ENCODE results near the gene MYF5. TPM values are rescaled to one million over a fixed set of nuclear protein-coding genes. Genes with fewer than 3 reads are reported as not detected.
"Not testable (repeated sequence)": the region's sequence is repeated elsewhere in the genome, so short reads cannot be mapped to it uniquely, and the experiment has no call there.

Gene MYF5
- total RNA-seq (2014; rRNA removed; shearing (Covaris generic)) (not detected in 2 replicates), polyA plus RNA-seq (2016; fragmentation: Nextera tagmentation; extraction: Ambion mirVana) (not detected in 2 replicates)

DNA sequence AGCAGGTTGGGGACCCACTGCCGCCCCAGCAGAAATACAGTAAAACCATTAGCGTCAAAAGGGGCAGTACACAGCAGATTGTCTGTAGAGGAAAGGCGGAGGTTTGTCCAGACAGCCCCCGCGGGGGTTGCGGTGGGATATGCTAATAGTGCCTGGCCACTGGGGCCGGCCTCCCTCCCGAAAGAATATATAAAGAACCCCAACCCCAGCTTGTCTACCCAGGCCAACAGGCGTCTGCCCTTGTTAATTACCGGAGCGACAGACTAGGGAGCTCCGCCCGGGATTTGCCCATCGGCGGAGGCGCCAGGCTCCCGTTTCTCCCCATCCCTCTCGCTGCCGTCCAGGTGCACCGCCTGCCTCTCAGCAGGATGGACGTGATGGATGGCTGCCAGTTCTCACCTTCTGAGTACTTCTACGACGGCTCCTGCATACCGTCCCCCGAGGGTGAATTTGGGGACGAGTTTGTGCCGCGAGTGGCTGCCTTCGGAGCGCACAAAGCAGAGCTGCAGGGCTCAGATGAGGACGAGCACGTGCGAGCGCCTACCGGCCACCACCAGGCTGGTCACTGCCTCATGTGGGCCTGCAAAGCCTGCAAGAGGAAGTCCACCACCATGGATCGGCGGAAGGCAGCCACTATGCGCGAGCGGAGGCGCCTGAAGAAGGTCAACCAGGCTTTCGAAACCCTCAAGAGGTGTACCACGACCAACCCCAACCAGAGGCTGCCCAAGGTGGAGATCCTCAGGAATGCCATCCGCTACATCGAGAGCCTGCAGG, at the start of gene MYF5:
MYF5 (plus strand) TSS at position 217 of the 774 bp plus-strand sequence; CDS start at position 369, 152 bp downstream.
- 75 to 76% methylated on average over 40 to 45 of the region's 45 CpGs for WGBS, 2 experiments (ENCODE audit: low coverage in 1 of 2, low lambda C conversion rate in 2 of 2, missing lambda C conversion rate in 2 of 2)
- in situ Hi-C loops (cut with MboI) = no loop called here
- H3K27ac ChIP-seq = no peak within 1 kb of the TSS
- no peaks in the 10 kb centered on the region for H3K27me3 ChIP-seq (replicated peaks; ENCODE audit: insufficient read depth)
- TF ChIP-seq EZH2 (IDR thresholded peaks at IDR 0.05; ENCODE audit: insufficient read depth, poor library complexity, severe bottlenecking) = no peak
- no peak for TF ChIP-seq EZH2phosphoT487 (IDR thresholded peaks at IDR 0.05; ENCODE audit: insufficient read depth, low read depth)
- no peak for DNase-seq
- H3K9me2 ChIP-seq (ENCODE audit: insufficient read depth) = no peaks in the 10 kb centered on the region
- H4K20me1 ChIP-seq (ENCODE audit: insufficient read depth) = no peaks in the 10 kb centered on the region
- no peak within 1 kb of the TSS for H3K9ac ChIP-seq
- H3K9me3 ChIP-seq (ENCODE audit: low read depth) = no peaks in the 10 kb centered on the region
- no peaks in the 10 kb centered on the region for H3K4me1 ChIP-seq (ENCODE audit: insufficient read depth)
- H3K36me3 ChIP-seq (ENCODE audit: low read depth) = no peaks in the 10 kb centered on the region
- no peak within 1 kb of the TSS for H2AFZ ChIP-seq
- H3K79me2 ChIP-seq (ENCODE audit: insufficient read depth) = no peaks in the 10 kb centered on the region
- H3F3A ChIP-seq (ENCODE audit: insufficient read depth) = no peaks in the 10 kb centered on the region
- no peak within 1 kb of the TSS for H3K4me2 ChIP-seq (ENCODE audit: unreplicated experiment)
- no peak within 1 kb of the TSS for H3K4me3 ChIP-seq

- no peak overlapping the region for H3K4me3 ChIP-seq
- no peaks in the 10 kb centered on the region for H3K9me3 ChIP-seq (ENCODE audit: low read depth)
- H4K20me1 ChIP-seq (ENCODE audit: insufficient read depth) = no peaks in the 10 kb centered on the region
- no peaks in the 10 kb centered on the region for H3K4me1 ChIP-seq (ENCODE audit: insufficient read depth)
- H2AFZ ChIP-seq = no peak overlapping the region
- H3K36me3 ChIP-seq (ENCODE audit: low read depth) = no peaks in the 10 kb centered on the region
- H3K27ac ChIP-seq = no peak overlapping the region
- H3K9ac ChIP-seq = no peak overlapping the region
- DNase-seq = no peak
- no peaks in the 10 kb centered on the region for H3K27me3 ChIP-seq (replicated peaks; ENCODE audit: insufficient read depth)
- H3F3A ChIP-seq (ENCODE audit: insufficient read depth) = no peaks in the 10 kb centered on the region
- no peaks in the 10 kb centered on the region for H3K9me2 ChIP-seq (ENCODE audit: insufficient read depth)
- no peak overlapping the region for H3K4me2 ChIP-seq (ENCODE audit: unreplicated experiment)
- TF ChIP-seq EZH2phosphoT487 (IDR thresholded peaks at IDR 0.05; ENCODE audit: insufficient read depth, low read depth) (no peak), EZH2 (IDR thresholded peaks at IDR 0.05; ENCODE audit: insufficient read depth, poor library complexity, severe bottlenecking) (no peak)
- WGBS, 2 experiments (ENCODE audit: low coverage in 1 of 2, low lambda C conversion rate in 2 of 2, missing lambda C conversion rate in 2 of 2) = 65 to 67% methylated on average over 5 of the region's 5 CpGs
- no peaks in the 10 kb centered on the region for H3K79me2 ChIP-seq (ENCODE audit: insufficient read depth)
- in situ Hi-C loops (cut with MboI) = no loop called here
Observed at GRCh38 chr12:80670214-80670613, 46.5 kb upstream of the MYF5 start.

GRCh38 chr12:80676042-80676636, 40.6 kb upstream of the MYF5 start:
- H3K27me3 ChIP-seq (replicated peaks; ENCODE audit: insufficient read depth); H3K4me2 ChIP-seq (ENCODE audit: unreplicated experiment); H3F3A ChIP-seq (ENCODE audit: insufficient read depth); H3K36me3 ChIP-seq (ENCODE audit: low read depth); H3K79me2 ChIP-seq (ENCODE audit: insufficient read depth); DNase-seq; H3K4me1 ChIP-seq (ENCODE audit: insufficient read depth); H3K27ac ChIP-seq; H3K9me2 ChIP-seq (ENCODE audit: insufficient read depth); H3K9ac ChIP-seq; H4K20me1 ChIP-seq (ENCODE audit: insufficient read depth); H3K4me3 ChIP-seq; H3K9me3 ChIP-seq (ENCODE audit: low read depth); in situ Hi-C loops (cut with MboI); H2AFZ ChIP-seq: not testable (repeated sequence)
- WGBS, 2 experiments (ENCODE audit: low coverage in 1 of 2, low lambda C conversion rate in 2 of 2, missing lambda C conversion rate in 2 of 2) = 88 to 94% methylated on average over 13 of the region's 13 CpGs

- H3K4me1 ChIP-seq (ENCODE audit: insufficient read depth) = no peaks in the 10 kb centered on the region
- no peak overlapping the region for H3K9ac ChIP-seq
- TF ChIP-seq EZH2phosphoT487 (IDR thresholded peaks at IDR 0.05; ENCODE audit: insufficient read depth, low read depth) (no peak), EZH2 (IDR thresholded peaks at IDR 0.05; ENCODE audit: insufficient read depth, poor library complexity, severe bottlenecking) (no peak)
- no peaks in the 10 kb centered on the region for H3F3A ChIP-seq (ENCODE audit: insufficient read depth)
- WGBS, 2 experiments (ENCODE audit: low coverage in 1 of 2, low lambda C conversion rate in 2 of 2, missing lambda C conversion rate in 2 of 2) = 71 to 81% methylated on average over 1 of the region's 1 CpG
- in situ Hi-C loops (cut with MboI) = no loop called here
- H3K27me3 ChIP-seq (replicated peaks; ENCODE audit: insufficient read depth) = no peaks in the 10 kb centered on the region
- H3K79me2 ChIP-seq (ENCODE audit: insufficient read depth) = no peaks in the 10 kb centered on the region
- no peaks in the 10 kb centered on the region for H3K9me2 ChIP-seq (ENCODE audit: insufficient read depth)
- DNase-seq = no peak
- no peaks in the 10 kb centered on the region for H3K36me3 ChIP-seq (ENCODE audit: low read depth)
- H3K9me3 ChIP-seq (ENCODE audit: low read depth) = no peaks in the 10 kb centered on the region
- H4K20me1 ChIP-seq (ENCODE audit: insufficient read depth) = no peaks in the 10 kb centered on the region
- H3K27ac ChIP-seq = no peak overlapping the region
- no peak overlapping the region for H3K4me2 ChIP-seq (ENCODE audit: unreplicated experiment)
- H3K4me3 ChIP-seq = no peak overlapping the region
- H2AFZ ChIP-seq = no peak overlapping the region
Observed at GRCh38 chr12:80676856-80677255, 39.9 kb upstream of the MYF5 start.
